SK-N-SH (cell line): ENCODE measurements around the gene TMEM170A. TPM values are rescaled to one million over a fixed set of nuclear protein-coding genes. Genes with fewer than 3 reads are reported as not detected.

Experiments used
- CTCF ChIA-PET: fragments of 300-600, 350-600 bp; formaldehyde crosslinking; extraction: SDS; loops from one replicate; lab custom pipeline; 2021; lab: Yijun Ruan, JAX
- POLR2A ChIA-PET: fragments of 350-600 bp; sonication (Branson Sonifier 250); formaldehyde crosslinking; extraction: SDS; loops from one replicate; lab custom pipeline; 2020; ENCODE audit warnings: antibody characterized with exemption, inconsistent platforms; lab: Yijun Ruan, JAX
- DNase-seq: peaks from one replicate; pipeline ENCODE4 v3.0.0; 2012
- H2AFZ ChIP-seq: fragments of 200-600 bp; sonication (generic); 2 replicates; pipeline ENCODE4 v1.8.1; 2016; ENCODE audit warnings: antibody characterized with exemption, mild to moderate bottlenecking, low read depth
- H3F3A ChIP-seq: fragments of 200-600 bp; sonication (generic); replicated peaks from 2 replicates; pipeline ENCODE3; 2016; ENCODE audit warnings: antibody characterized with exemption, mild to moderate bottlenecking; ENCODE audit not compliant: insufficient read depth
- H3K27ac ChIP-seq, 2 experiments: fragments of 200-500 bp in 1 of 2; fragments of 200-600 bp in 1 of 2; sonication (Bioruptor generic) in 1 of 2; sonication (generic), shearing (Covaris generic) in 1 of 2; 2 replicates each; pipeline versions ENCODE4 v1.5.1 to v1.6.1; 2014 to 2016; ENCODE audit warnings: low read depth in 2 of 2, inconsistent platforms in 1 of 2, low read length in 1 of 2, mild to moderate bottlenecking in 1 of 2, mixed read lengths in 1 of 2
- H3K27me3 ChIP-seq: fragments of 200-600 bp; sonication (generic), shearing (Covaris generic); 2 replicates; pipeline ENCODE4 v1.6.1; 2016; ENCODE audit warnings: mixed run types; ENCODE audit not compliant: insufficient read depth
- H3K36me3 ChIP-seq, 2 experiments: fragments of 200-500 bp in 1 of 2; fragments of 200-600 bp in 1 of 2; sonication (Bioruptor generic) in 1 of 2; sonication (generic) in 1 of 2; replicated peaks in 1 of 2; 2 replicates each; pipeline versions ENCODE3 to v1.5.1; 2014 to 2016; ENCODE audit warnings: low read length in 1 of 2, mild to moderate bottlenecking in 1 of 2; ENCODE audit not compliant: insufficient read depth in 2 of 2, control insufficient read depth in 1 of 2
- H3K4me1 ChIP-seq, 2 experiments: fragments of 200-500 bp in 1 of 2; fragments of 200-600 bp in 1 of 2; sonication (Bioruptor generic) in 1 of 2; sonication (generic), shearing (Covaris generic) in 1 of 2; 2 replicates each; pipeline versions ENCODE4 v1.5.1 to v1.6.1; 2014 to 2016; ENCODE audit warnings: low read depth in 1 of 2, low read length in 1 of 2, mixed run types in 1 of 2; ENCODE audit not compliant: insufficient read depth in 2 of 2, control insufficient read depth in 1 of 2
- H3K4me2 ChIP-seq: fragments of 200-600 bp; sonication (generic), shearing (Covaris generic); 2 replicates; pipeline ENCODE4 v1.6.1; 2017; ENCODE audit warnings: mixed run types
- H3K4me3 ChIP-seq, 2 experiments: fragments of 200-500 bp in 1 of 2; fragments of 200-600 bp in 1 of 2; sonication (Bioruptor generic) in 1 of 2; sonication (generic), shearing (Covaris generic) in 1 of 2; 2 replicates each; pipeline versions ENCODE4 v1.5.1 to v1.8.1; 2014 to 2016; ENCODE audit warnings: low read depth in 2 of 2, inconsistent platforms in 1 of 2, low read length in 1 of 2, mild to moderate bottlenecking in 1 of 2, mixed read lengths in 1 of 2, moderate library complexity in 1 of 2
- H3K79me2 ChIP-seq: fragments of 200-600 bp; sonication (generic); 2 replicates; pipeline ENCODE4 v1.8.1; 2017; ENCODE audit warnings: mild to moderate bottlenecking; ENCODE audit not compliant: insufficient read depth
- H3K9ac ChIP-seq: fragments of 200-600 bp; sonication (generic); 2 replicates; pipeline ENCODE4 v1.6.1; 2017; ENCODE audit warnings: mixed run types
- H3K9me2 ChIP-seq: fragments of 200-600 bp; sonication (generic); 2 replicates; pipeline ENCODE4 v1.6.1; 2017; ENCODE audit warnings: mixed run types
- H3K9me3 ChIP-seq: fragments of 200-600 bp; sonication (generic); 2 replicates; pipeline ENCODE4 v1.6.1; 2017; ENCODE audit warnings: mixed run types, mild to moderate bottlenecking, moderate library complexity
- H4K20me1 ChIP-seq: fragments of 200-600 bp; sonication (generic); 2 replicates; pipeline ENCODE4 v1.6.1; 2017; ENCODE audit warnings: mild to moderate bottlenecking, mixed run types; ENCODE audit not compliant: insufficient read depth
- CHD2 ChIP-seq: fragments of 150-350 bp; IDR thresholded peaks from 2 replicates; pipeline ENCODE4 v1.6.1; 2018; ENCODE audit warnings: low read length; ENCODE audit not compliant: partially characterized antibody
- ELF1 ChIP-seq: IDR thresholded peaks from 2 replicates; pipeline ENCODE4 v1.4.0; 2012
- EZH2phosphoT487 ChIP-seq: fragments of 200-600 bp; sonication (generic); IDR thresholded peaks from 2 replicates; pipeline ENCODE4 v1.6.1; 2017; ENCODE audit warnings: low read depth, mixed run types, mild to moderate bottlenecking, antibody characterized with exemption, moderate library complexity, borderline replicate concordance
- FOXJ3 ChIP-seq: sonication (generic); formaldehyde crosslinking; IDR thresholded peaks from 2 replicates; pipeline ENCODE4 v1.5.1; 2020; ENCODE audit warnings: mild to moderate bottlenecking, missing genetic modification reagents
- GATA2 ChIP-seq: sonication (generic); formaldehyde crosslinking; IDR thresholded peaks from 2 replicates; pipeline ENCODE4 v1.5.0; 2020; ENCODE audit warnings: mild to moderate bottlenecking, missing genetic modification reagents
- JUND ChIP-seq: IDR thresholded peaks from 2 replicates; pipeline ENCODE4 v1.4.0; 2012
- MEF2A ChIP-seq: IDR thresholded peaks from 2 replicates; pipeline ENCODE4 v1.4.0; 2012; ENCODE audit warnings: low read depth, borderline replicate concordance
- MXI1 ChIP-seq: IDR thresholded peaks from 2 replicates; pipeline ENCODE4 v1.6.1; 2012; ENCODE audit warnings: mild to moderate bottlenecking, low read depth, low read length, improper control_type of control experiment
- NFIC ChIP-seq: IDR thresholded peaks from 2 replicates; pipeline ENCODE4 v1.4.0; 2012; ENCODE audit warnings: borderline replicate concordance
- NRF1 ChIP-seq: IDR thresholded peaks from 2 replicates; pipeline ENCODE4 v1.6.1; 2012; ENCODE audit warnings: low read depth, mild to moderate bottlenecking, low read length
- POLR2AphosphoS5 ChIP-seq: IDR thresholded peaks from 2 replicates; pipeline ENCODE4 v1.6.1; 2012; ENCODE audit warnings: low read depth, low read length
- RAD21 ChIP-seq: IDR thresholded peaks from 2 replicates; pipeline ENCODE4 v1.6.1; 2012; ENCODE audit warnings: mild to moderate bottlenecking, low read length
- RCOR1 ChIP-seq: fragments of 150-350 bp; IDR thresholded peaks from 2 replicates; pipeline ENCODE4 v1.6.1; 2017; ENCODE audit warnings: antibody characterized with exemption, low read length
- RFX5 ChIP-seq: IDR thresholded peaks from 2 replicates; pipeline ENCODE4 v1.6.1; 2012; ENCODE audit warnings: mild to moderate bottlenecking, improper control_type of control experiment, low read length
- RXRA ChIP-seq: IDR thresholded peaks from 2 replicates; pipeline ENCODE4 v1.4.0; 2012; ENCODE audit warnings: low read depth, mild to moderate bottlenecking, borderline replicate concordance
- SIN3A ChIP-seq: IDR thresholded peaks from 2 replicates; pipeline ENCODE4 v1.6.1; 2012; ENCODE audit warnings: low read depth, mild to moderate bottlenecking, low read length, moderate library complexity, borderline replicate concordance
- SMC3 ChIP-seq: IDR thresholded peaks from 2 replicates; pipeline ENCODE4 v1.6.1; 2012; ENCODE audit warnings: low read depth, low read length, improper control_type of control experiment
- TCF12 ChIP-seq: IDR thresholded peaks from 2 replicates; pipeline ENCODE4 v1.4.0; 2012
- WGBS: methylation state at CpG from one replicate; pipeline ENCODE4 v1.1.6; 2017; ENCODE audit warnings: low lambda C conversion rate; 5-methylcytosine and 5-hydroxymethylcytosine counted together
- polyA plus RNA-seq, 3 experiments: library from polyadenylated mRNA; depleted of rRNA; stranded (reverse); fragments of >200 nt; gene quantifications; 2 replicates each; pipeline ENCODE4 v1.2.3, GENCODE V29; 2012
- TF ChIP-seq, protein P1 (sequence below): fragments of 200-600 bp; sonication (generic); IDR thresholded peaks from 2 replicates; pipeline ENCODE4 v1.6.1; 2017; ENCODE audit warnings: antibody characterized with exemption, mild to moderate bottlenecking, moderate library complexity
- TF ChIP-seq, protein P2 (sequence below): IDR thresholded peaks from 2 replicates; pipeline ENCODE4; 2012
- TF ChIP-seq, protein P3 (sequence below): IDR thresholded peaks from 2 replicates; pipeline ENCODE4 v1.4.0; 2012; ENCODE audit warnings: low read depth, borderline replicate concordance
- TF ChIP-seq, protein P4 (sequence below): IDR thresholded peaks from 2 replicates; pipeline ENCODE4 v1.6.1; 2012; ENCODE audit warnings: mild to moderate bottlenecking, low read depth, low read length, moderate library complexity

TMEM170A gene
- polyA plus RNA-seq, 1 of the 3 experiments (the other 2 are of a cell fraction), result 9.2 TPM

DNA sequence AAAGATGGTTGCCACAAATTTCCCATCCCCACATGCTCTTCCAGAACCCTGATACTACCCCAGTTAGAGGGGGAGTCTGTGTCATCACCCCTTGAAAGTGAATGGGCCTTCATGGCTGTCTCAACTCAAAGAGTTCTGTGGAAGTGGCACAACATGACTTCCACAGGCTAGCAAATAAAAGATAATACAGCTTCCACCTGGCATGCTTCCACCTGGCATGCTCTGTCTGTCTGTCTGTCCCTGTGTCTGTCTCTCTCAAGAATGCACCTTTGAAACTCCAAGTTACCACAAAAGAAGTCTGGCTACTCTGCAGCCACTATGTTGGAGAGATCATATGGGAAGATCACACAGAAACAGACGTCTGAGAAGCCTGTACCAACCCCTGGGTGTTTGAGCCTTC lies 66.2 kb downstream of the TMEM170A start:
- DNase-seq, result no peak
- ChIA-PET POLR2A (interaction anchor here (0.7 kb wide), 1 partner anchor 748 kb away, joined by 5 read pairs; no protein-coding TSS in a partner anchor), CTCF (interaction anchor here (1.5 to 10.7 kb wide), 4 partner anchors 13 to 199 kb away, joined by 3 to 105 read pairs (median 20); no protein-coding TSS in a partner anchor)
- Histone ChIP-seq H3K4me3 (no peak overlapping the region), H3K4me2 (no peak overlapping the region), H3K4me1 (peaks cover 3 to 16% of the 10 kb centered on the region in 2 experiments; a peak in 3 of 4 replicates), H3K27me3 (no peaks in the 10 kb centered on the region), H4K20me1 (no peaks in the 10 kb centered on the region), H3K9me3 (no peaks in the 10 kb centered on the region), H2AFZ (no peak overlapping the region), H3F3A (peaks cover 24% of the 10 kb centered on the region), H3K9ac (no peak overlapping the region), H3K27ac (no peak overlapping the region), H3K79me2 (peaks cover 24% of the 10 kb centered on the region), H3K36me3 (peaks cover 8 to 10% of the 10 kb centered on the region in 2 experiments)
- 91% methylated on average over 1 of the region's 1 CpG for WGBS
- TF ChIP-seq TCF12, result no peak
- TF ChIP-seq, protein P1, sequence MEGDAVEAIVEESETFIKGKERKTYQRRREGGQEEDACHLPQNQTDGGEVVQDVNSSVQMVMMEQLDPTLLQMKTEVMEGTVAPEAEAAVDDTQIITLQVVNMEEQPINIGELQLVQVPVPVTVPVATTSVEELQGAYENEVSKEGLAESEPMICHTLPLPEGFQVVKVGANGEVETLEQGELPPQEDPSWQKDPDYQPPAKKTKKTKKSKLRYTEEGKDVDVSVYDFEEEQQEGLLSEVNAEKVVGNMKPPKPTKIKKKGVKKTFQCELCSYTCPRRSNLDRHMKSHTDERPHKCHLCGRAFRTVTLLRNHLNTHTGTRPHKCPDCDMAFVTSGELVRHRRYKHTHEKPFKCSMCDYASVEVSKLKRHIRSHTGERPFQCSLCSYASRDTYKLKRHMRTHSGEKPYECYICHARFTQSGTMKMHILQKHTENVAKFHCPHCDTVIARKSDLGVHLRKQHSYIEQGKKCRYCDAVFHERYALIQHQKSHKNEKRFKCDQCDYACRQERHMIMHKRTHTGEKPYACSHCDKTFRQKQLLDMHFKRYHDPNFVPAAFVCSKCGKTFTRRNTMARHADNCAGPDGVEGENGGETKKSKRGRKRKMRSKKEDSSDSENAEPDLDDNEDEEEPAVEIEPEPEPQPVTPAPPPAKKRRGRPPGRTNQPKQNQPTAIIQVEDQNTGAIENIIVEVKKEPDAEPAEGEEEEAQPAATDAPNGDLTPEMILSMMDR, result no peak
- no peak for TF ChIP-seq GATA2
- no peak for TF ChIP-seq ELF1
- no peak for TF ChIP-seq NRF1
- no peak for TF ChIP-seq SMC3
- TF ChIP-seq, all 33 proteins: peak for 0
- H3K9me2 ChIP-seq, result no peaks in the 10 kb centered on the region

DNA sequence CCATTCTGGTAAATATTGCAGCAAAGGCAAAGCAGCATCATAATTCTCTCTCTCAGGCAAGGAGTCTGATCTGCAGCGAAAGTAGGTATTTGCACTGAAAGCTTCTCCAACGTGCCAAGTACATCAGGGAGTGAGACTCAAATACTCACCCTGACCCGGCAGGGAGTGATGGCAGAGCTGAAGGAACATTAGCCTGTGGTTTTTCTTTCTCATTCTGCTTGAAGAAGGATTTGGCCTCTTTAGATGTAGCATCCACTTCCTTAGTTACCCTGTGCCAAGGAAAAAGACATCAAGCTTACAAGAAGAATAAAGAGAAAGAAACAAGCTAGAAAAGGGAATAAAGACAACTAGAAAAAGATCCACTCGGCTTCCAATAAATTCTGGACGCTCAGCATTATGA lies 69.5 kb downstream of the TMEM170A start:
- TF ChIP-seq EZH2phosphoT487 (no peak), SIN3A (no peak), FOXJ3 (CRISPR knock-in tag) (no peak), RFX5 (no peak), NFIC (no peak), NRF1 (no peak), SMC3 (no peak), JUND (no peak), TCF12 (no peak), RXRA (no peak), RAD21 (no peak), CHD2 (no peak), MXI1 (no peak), MEF2A (no peak), POLR2AphosphoS5 (no peak), RCOR1 (no peak), ELF1 (no peak)
- TF ChIP-seq, protein P2, sequence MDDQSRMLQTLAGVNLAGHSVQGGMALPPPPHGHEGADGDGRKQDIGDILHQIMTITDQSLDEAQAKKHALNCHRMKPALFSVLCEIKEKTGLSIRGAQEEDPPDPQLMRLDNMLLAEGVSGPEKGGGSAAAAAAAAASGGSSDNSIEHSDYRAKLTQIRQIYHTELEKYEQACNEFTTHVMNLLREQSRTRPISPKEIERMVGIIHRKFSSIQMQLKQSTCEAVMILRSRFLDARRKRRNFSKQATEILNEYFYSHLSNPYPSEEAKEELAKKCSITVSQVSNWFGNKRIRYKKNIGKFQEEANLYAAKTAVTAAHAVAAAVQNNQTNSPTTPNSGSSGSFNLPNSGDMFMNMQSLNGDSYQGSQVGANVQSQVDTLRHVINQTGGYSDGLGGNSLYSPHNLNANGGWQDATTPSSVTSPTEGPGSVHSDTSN, result no peak
- TF ChIP-seq, protein P3, sequence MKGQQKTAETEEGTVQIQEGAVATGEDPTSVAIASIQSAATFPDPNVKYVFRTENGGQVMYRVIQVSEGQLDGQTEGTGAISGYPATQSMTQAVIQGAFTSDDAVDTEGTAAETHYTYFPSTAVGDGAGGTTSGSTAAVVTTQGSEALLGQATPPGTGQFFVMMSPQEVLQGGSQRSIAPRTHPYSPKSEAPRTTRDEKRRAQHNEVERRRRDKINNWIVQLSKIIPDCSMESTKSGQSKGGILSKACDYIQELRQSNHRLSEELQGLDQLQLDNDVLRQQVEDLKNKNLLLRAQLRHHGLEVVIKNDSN, result no peak
- TF ChIP-seq, protein P4, sequence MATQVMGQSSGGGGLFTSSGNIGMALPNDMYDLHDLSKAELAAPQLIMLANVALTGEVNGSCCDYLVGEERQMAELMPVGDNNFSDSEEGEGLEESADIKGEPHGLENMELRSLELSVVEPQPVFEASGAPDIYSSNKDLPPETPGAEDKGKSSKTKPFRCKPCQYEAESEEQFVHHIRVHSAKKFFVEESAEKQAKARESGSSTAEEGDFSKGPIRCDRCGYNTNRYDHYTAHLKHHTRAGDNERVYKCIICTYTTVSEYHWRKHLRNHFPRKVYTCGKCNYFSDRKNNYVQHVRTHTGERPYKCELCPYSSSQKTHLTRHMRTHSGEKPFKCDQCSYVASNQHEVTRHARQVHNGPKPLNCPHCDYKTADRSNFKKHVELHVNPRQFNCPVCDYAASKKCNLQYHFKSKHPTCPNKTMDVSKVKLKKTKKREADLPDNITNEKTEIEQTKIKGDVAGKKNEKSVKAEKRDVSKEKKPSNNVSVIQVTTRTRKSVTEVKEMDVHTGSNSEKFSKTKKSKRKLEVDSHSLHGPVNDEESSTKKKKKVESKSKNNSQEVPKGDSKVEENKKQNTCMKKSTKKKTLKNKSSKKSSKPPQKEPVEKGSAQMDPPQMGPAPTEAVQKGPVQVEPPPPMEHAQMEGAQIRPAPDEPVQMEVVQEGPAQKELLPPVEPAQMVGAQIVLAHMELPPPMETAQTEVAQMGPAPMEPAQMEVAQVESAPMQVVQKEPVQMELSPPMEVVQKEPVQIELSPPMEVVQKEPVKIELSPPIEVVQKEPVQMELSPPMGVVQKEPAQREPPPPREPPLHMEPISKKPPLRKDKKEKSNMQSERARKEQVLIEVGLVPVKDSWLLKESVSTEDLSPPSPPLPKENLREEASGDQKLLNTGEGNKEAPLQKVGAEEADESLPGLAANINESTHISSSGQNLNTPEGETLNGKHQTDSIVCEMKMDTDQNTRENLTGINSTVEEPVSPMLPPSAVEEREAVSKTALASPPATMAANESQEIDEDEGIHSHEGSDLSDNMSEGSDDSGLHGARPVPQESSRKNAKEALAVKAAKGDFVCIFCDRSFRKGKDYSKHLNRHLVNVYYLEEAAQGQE, result no peak
- 97% methylated on average over 5 of the region's 5 CpGs for WGBS
- Histone ChIP-seq H3K4me3 (no peak overlapping the region), H3K79me2 (peaks cover 19% of the 10 kb centered on the region; the same call in 1 of the 2 replicates), H3K4me1 (peaks cover 3 to 5% of the 10 kb centered on the region in 2 experiments; a peak in 2 of 4 replicates), H2AFZ (no peak overlapping the region), H3K9ac (no peak overlapping the region), H3K27me3 (no peaks in the 10 kb centered on the region), H3K9me2 (no peaks in the 10 kb centered on the region), H3K9me3 (no peaks in the 10 kb centered on the region), H4K20me1 (no peaks in the 10 kb centered on the region), H3K4me2 (no peak overlapping the region), H3F3A (peaks cover 6% of the 10 kb centered on the region), H3K27ac (no peak overlapping the region), H3K36me3 (peaks cover 14 to 28% of the 10 kb centered on the region in 2 experiments)
- CTCF ChIA-PET, result interaction anchor here (0.8 to 2.2 kb wide), 4 partner anchors 10 to 196 kb away, joined by 3 to 10 read pairs (median 4); no protein-coding TSS in a partner anchor
- no peak for DNase-seq
- POLR2A ChIA-PET, result no interaction called here
